ENCODE results near the gene PPP1R12C.
"Not testable (repeated sequence)": the region's sequence is repeated elsewhere in the genome, so short reads cannot be mapped to it uniquely, and the experiment has no call there.

Gene PPP1R12C

DNA sequence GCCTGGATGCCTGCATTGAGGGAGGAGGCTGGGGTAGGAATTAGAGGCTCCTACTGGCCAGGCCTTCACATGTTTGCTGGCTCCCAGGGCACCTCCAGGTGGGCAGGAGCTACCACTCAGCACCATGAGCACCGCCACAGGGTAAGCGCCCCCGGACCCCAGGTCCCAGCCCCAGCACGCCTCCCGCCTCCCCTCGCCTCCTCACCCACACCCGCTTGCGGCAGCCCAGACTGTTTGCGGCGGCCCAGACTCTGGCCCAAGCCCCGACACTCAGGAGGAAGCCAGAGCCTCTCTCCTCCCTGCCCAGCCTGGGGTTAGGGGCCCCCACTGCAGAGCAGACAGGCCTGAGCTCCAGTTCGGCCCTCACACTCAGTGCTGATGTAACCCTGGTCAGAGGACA is 41.1 kb downstream of the PPP1R12C start:
- H3K36me3 ChIP-seq (ENCODE audit: insufficient read depth, low read length), result no peaks in the 10 kb centered on the region
- no peak overlapping the region for H2AFZ ChIP-seq (ENCODE audit: low read depth, low read length)
- no peak overlapping the region for H3K4me3 ChIP-seq (ENCODE audit: low read length)
- peaks cover 5% of the 10 kb centered on the region for H3K9me3 ChIP-seq (ENCODE audit: low read length)
- H3K4me1 ChIP-seq (ENCODE audit: insufficient read depth, low read length), result peaks cover 5% of the 10 kb centered on the region
- H3K27me3 ChIP-seq (ENCODE audit: insufficient read depth, low read length), result peaks cover 51% of the 10 kb centered on the region

DNA sequence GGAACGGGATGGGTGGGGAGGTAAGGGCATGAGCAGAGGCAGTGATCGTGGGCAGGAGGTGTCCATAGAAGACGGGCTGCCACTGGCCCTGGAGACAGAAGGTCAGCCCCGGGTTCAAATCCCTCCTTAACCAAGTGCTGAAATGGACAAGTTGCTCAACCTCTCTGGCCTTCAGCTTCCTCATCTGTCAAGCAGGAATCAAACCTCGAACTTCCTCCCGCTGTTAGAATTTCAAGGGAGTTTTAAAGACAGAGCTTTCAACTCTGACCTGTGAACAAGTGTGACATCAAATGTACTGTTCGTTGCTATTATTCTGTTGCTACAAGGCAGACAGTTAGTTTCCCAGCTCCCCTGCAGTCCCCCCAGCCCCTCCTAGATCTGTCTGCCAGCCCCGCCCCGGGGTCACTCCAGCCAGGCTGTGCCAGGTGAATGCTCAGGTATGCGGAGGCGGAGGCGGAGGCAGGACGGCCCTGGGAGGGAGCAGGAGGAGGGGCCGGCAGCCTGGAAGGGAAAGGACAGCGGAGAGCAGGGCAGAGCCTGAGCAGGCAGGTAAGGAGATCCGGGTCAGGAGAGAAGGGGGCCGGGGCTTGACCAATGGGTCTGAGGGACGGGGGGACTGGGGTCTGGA is 42.0 kb downstream of the PPP1R12C start, which contains the start of gene EPS8L1:
EPS8L1 (plus strand) TSS at position 499 of the 628 bp plus-strand sequence. CDS start 576 bp downstream, outside the sequence.
- Histone ChIP-seq H3K9me3 (ENCODE audit: low read length) (peaks cover 5% of the 10 kb centered on the region), H3K27me3 (ENCODE audit: insufficient read depth, low read length) (peaks cover 51% of the 10 kb centered on the region), H3K4me3 (ENCODE audit: low read length) (no peak within 1 kb of the TSS), H3K4me1 (ENCODE audit: insufficient read depth, low read length) (peaks cover under 1% of the 10 kb centered on the region), H3K36me3 (ENCODE audit: insufficient read depth, low read length) (no peaks in the 10 kb centered on the region), H2AFZ (ENCODE audit: low read depth, low read length) (no peak within 1 kb of the TSS)

DNA sequence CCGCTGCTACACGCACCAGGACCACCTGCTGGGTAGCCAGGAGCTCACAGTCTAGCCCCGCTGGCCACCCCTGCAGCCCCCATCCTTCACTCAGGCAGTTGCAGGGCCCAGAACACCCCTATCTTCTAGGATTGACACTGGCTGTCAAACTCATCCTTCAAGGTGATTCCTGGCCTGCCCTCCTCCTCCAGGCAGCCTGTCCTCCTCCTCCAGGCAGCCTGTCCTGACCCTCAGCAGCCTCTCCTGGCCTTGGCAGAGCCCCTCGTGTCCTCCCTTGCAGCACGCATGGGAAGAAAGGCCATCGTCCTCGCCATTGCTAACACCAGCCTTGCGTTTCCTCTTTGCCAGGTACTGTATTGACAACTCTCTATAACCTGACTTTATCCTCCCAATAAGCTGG is 45.5 kb downstream of the PPP1R12C start:
- peaks cover 5% of the 10 kb centered on the region for H3K9me3 ChIP-seq (ENCODE audit: low read length)
- peaks cover 11% of the 10 kb centered on the region for H3K4me1 ChIP-seq (ENCODE audit: insufficient read depth, low read length)
- no peaks in the 10 kb centered on the region for H3K36me3 ChIP-seq (ENCODE audit: insufficient read depth, low read length)
- H2AFZ ChIP-seq (ENCODE audit: low read depth, low read length), result no peak overlapping the region
- H3K27me3 ChIP-seq (ENCODE audit: insufficient read depth, low read length), result peaks cover 63% of the 10 kb centered on the region
- H3K4me3 ChIP-seq (ENCODE audit: low read length), result no peak overlapping the region

DNA sequence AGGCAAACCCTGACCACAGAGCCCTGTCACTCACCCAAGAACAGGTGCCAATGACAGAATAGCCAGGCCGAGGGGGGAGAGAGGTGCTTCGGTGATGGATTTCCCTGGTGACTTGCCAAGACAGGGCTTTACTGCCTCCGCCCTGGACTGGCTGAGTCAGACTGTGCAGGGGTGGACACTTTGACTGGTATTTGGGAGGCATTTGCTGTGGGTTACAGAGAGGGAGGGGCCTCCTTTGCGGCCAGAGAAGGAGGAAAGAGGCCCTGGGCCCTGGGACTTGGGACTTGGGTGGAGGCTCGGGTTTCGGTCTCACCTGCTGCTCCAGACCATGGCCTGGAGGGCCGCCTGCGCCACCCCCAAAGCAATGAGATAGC is 46.3 kb downstream of the PPP1R12C start:
- no peak overlapping the region for H3K4me3 ChIP-seq (ENCODE audit: low read length)
- no peak overlapping the region for H2AFZ ChIP-seq (ENCODE audit: low read depth, low read length)
- peaks cover 11% of the 10 kb centered on the region for H3K4me1 ChIP-seq (ENCODE audit: insufficient read depth, low read length)
- H3K9me3 ChIP-seq (ENCODE audit: low read length), result peaks cover 5% of the 10 kb centered on the region
- H3K36me3 ChIP-seq (ENCODE audit: insufficient read depth, low read length), result no peaks in the 10 kb centered on the region
- H3K27me3 ChIP-seq (ENCODE audit: insufficient read depth, low read length), result peaks cover 65% of the 10 kb centered on the region

DNA sequence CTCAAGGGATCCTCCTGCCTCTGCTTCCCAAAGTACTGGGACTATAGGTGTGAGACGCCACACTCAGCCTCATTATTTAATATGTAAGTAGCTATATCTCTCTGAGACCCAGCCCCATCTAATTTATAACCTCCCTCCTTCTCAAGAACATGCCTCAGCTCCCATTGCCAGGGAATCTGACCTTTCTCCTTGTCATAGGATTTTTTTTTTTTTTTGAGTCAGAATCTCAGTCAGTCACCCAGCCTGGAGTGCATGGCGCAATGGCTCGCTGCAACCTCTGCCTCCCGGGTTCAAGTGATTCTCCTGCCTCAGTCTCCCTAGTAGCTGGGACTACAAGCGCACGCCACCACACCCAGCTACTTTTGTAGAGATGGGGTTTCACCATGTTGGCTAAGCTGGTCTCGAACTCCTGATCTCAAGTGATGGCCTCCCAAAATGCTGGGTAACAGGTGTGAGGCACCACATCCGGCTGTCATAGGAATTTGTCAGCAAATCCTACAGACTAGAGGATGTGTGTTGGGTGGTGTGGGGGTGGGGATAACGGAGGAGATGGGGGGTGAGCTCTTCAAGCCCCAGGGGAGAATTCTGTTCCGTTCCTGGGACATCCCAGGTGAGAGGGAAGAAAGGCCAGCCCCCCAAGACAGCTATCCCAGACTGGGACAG is 46.8 kb downstream of the PPP1R12C start:
- Histone ChIP-seq H3K36me3 (ENCODE audit: insufficient read depth, low read length) (no peaks in the 10 kb centered on the region), H3K27me3 (ENCODE audit: insufficient read depth, low read length) (peaks cover 64% of the 10 kb centered on the region)

DNA sequence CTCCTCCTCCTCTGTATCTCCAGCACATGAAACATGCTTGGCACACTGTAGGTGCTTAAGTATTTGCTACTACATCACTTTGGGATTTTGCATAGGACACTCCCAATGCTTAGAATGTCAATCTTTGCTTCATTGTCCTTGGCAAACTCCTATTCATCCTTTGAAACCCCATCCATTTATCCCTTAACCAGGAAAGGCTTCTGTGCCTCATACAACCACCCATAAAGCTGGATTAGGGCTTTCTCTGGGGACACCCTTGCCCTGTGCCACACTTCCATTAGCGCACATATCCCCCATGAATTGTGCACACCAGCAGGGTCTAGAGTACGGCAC is 47.6 kb downstream of the PPP1R12C start:
- H3K9me3 ChIP-seq (ENCODE audit: low read length), result peaks cover 5% of the 10 kb centered on the region
- no peak overlapping the region for H2AFZ ChIP-seq (ENCODE audit: low read depth, low read length)
- no peaks in the 10 kb centered on the region for H3K36me3 ChIP-seq (ENCODE audit: insufficient read depth, low read length)
- no peak overlapping the region for H3K4me3 ChIP-seq (ENCODE audit: low read length)
- peaks cover 11% of the 10 kb centered on the region for H3K4me1 ChIP-seq (ENCODE audit: insufficient read depth, low read length)
- H3K27me3 ChIP-seq (ENCODE audit: insufficient read depth, low read length), result peaks cover 57% of the 10 kb centered on the region

More for the DNA sequence above, 46.8 kb downstream of the PPP1R12C start:
- Histone ChIP-seq H3K9me3 (ENCODE audit: low read length) (peaks cover 5% of the 10 kb centered on the region), H2AFZ (ENCODE audit: low read depth, low read length) (no peak overlapping the region), H3K4me1 (ENCODE audit: insufficient read depth, low read length) (peaks cover 11% of the 10 kb centered on the region), H3K4me3 (ENCODE audit: low read length) (no peak overlapping the region)

DNA sequence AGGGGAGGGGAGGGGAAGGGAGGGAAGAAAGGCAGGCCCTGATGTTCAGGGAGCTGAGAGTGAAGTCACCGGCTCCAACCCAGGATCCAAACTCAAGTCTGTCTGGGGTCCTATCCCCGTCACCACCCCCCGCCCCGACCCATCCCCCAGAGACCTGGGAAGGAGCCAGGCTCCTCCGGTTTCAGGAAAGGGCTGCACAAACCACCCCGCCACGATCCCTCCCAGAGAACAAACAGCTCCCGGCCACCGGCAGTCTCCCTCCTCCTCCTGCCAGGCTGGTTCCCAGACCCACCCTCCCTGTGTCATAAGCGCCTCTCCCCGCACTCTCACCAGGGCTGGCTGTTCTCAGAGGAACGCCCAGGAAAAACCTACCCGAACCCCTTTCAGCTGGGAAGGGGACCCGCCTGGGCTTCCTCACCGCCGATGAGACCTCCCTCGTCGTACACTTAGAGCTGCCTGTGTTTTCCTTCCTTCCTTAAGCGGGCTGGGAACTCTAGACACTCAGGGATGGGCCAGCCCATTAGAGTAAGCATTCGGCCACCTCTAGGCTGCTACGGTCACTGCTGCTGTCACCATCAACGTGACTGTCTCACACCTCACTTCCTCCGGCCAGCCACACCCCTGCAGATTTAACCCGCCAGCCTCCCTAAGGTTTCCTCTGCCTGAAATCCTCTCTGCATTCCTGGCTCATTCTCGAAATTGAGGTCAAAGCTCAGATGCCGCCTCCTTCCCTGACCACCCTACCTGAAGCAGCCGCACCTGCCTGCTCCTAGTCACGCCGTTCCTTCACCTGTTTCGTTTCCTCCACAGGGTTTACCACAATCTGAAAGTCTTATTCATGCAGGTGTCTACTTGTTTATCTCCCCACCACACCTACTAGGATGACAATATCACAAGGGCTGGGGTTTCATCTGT is 48.2 kb downstream of the PPP1R12C start:
- Histone ChIP-seq H3K9me3 (ENCODE audit: low read length) (peaks cover 4% of the 10 kb centered on the region), H3K4me1 (ENCODE audit: insufficient read depth, low read length) (peaks cover 11% of the 10 kb centered on the region), H3K36me3 (ENCODE audit: insufficient read depth, low read length) (no peaks in the 10 kb centered on the region), H3K27me3 (ENCODE audit: insufficient read depth, low read length) (peaks cover 57% of the 10 kb centered on the region), H3K4me3 (ENCODE audit: low read length) (peak overlapping the region; percentile 34), H2AFZ (ENCODE audit: low read depth, low read length) (no peak overlapping the region)

DNA sequence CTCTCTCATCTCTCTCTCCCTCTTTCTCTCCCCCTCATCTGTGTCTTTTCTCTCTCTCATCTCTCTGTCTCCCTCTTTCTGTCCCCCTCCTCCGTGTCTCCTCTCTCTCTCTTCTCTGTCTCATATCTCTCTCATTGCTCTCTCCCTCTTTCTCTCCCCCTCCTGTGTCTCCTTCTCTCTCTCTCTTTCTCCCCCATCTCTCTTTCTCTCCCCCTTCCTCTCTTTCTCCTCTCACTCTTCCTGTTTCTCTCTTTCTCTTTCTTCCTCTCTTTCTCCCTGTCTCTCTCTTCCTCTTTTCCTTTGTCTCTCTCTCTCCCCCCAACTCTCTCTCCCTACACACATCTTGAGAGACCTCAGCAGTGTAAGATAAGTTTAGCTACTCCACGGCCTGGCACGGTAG is 49.6 kb downstream of the PPP1R12C start:
- H3K4me3 ChIP-seq (ENCODE audit: low read length), result no peak overlapping the region
- H3K27me3 ChIP-seq (ENCODE audit: insufficient read depth, low read length), result peaks cover 57% of the 10 kb centered on the region
- no peaks in the 10 kb centered on the region for H3K36me3 ChIP-seq (ENCODE audit: insufficient read depth, low read length)
- no peak overlapping the region for H2AFZ ChIP-seq (ENCODE audit: low read depth, low read length)
- peaks cover 3% of the 10 kb centered on the region for H3K9me3 ChIP-seq (ENCODE audit: low read length)
- H3K4me1 ChIP-seq (ENCODE audit: insufficient read depth, low read length), result peaks cover 11% of the 10 kb centered on the region

DNA sequence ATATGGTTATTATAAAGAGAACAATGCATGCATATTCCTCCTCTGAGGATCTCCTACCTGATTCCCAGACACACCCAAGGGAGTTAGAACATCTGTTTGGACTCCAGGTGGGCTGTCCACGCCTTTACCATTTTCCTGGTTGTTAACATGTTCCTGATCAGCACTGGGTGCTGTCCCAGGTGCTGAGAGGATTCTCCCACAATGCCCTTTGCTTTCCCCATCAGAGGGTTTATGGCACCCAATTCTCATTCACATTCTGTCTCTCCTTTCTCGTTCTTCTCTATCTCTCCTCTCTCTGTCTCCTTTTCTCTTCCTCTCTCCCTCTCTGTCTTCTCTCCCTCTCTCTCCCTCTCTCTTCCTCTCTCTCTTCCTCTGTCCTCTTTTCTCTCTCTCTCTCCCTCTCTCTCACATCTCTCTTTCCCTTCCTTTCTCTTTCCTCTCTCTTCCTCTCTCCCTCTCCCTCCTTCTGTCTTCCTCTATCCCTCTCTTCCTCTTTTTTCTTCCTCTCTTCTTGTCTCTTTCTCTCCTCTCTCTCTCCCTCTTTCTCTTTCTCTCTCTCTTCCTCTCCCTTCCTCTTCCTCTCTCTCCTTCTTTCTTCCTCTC is 51.2 kb downstream of the PPP1R12C start:
- H3K27me3 ChIP-seq (ENCODE audit: insufficient read depth, low read length), result peaks cover 47% of the 10 kb centered on the region
- no peaks in the 10 kb centered on the region for H3K36me3 ChIP-seq (ENCODE audit: insufficient read depth, low read length)
- H2AFZ ChIP-seq (ENCODE audit: low read depth, low read length), result no peak overlapping the region
- peaks cover 14% of the 10 kb centered on the region for H3K4me1 ChIP-seq (ENCODE audit: insufficient read depth, low read length)
- no peaks in the 10 kb centered on the region for H3K9me3 ChIP-seq (ENCODE audit: low read length)
- H3K4me3 ChIP-seq (ENCODE audit: low read length), result no peak overlapping the region

DNA sequence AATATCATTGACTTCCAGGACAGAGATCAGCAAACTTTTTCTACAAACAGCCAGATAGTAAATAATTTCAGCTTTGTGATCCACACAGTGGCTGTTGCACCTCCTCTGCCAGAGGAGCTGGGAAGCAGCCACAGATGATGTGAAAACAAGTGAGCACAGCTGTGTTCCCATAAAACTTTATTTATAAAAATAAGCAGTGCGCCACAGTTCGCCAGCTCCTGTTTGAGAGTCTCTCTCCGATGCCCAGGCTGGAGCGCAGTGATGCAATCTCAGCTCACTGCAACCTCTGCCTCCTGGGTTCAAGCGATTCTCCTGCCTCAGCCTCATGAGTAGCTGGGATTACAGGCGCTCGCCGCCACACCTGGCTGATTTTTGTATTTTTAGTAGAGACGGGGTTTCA is 51.9 kb downstream of the PPP1R12C start:
- H3K36me3 ChIP-seq (ENCODE audit: insufficient read depth, low read length); H2AFZ ChIP-seq (ENCODE audit: low read depth, low read length); H3K4me3 ChIP-seq (ENCODE audit: low read length); H3K9me3 ChIP-seq (ENCODE audit: low read length): not testable (repeated sequence)
- H3K4me1 ChIP-seq (ENCODE audit: insufficient read depth, low read length), result peaks cover 14% of the 10 kb centered on the region
- peaks cover 41% of the 10 kb centered on the region for H3K27me3 ChIP-seq (ENCODE audit: insufficient read depth, low read length)

DNA sequence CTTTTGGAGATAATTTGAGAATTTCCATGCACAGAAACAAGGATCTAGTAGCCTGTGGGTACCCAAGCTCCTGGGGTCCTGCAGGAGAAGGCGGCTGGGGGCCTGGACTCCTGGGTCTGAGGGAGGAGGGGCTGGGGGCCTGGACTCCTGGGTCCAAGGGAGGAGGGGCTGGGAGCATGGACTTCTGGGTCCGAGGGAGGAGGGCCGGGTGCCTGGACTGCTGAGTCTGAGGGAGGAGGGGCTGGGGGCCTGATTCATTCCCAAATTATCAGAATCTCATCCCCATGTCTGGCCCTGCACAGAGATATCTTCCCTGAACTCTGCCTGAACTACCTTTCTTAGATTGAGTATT is 54.0 kb downstream of the PPP1R12C start:
- peaks cover 3% of the 10 kb centered on the region for H3K4me1 ChIP-seq (ENCODE audit: insufficient read depth, low read length)
- peak overlapping the region; percentile 35 for H3K4me3 ChIP-seq (ENCODE audit: low read length)
- peaks cover 27% of the 10 kb centered on the region for H3K27me3 ChIP-seq (ENCODE audit: insufficient read depth, low read length)
- H3K36me3 ChIP-seq (ENCODE audit: insufficient read depth, low read length), result peaks cover 5% of the 10 kb centered on the region
- no peaks in the 10 kb centered on the region for H3K9me3 ChIP-seq (ENCODE audit: low read length)
- H2AFZ ChIP-seq (ENCODE audit: low read depth, low read length), result no peak overlapping the region

DNA sequence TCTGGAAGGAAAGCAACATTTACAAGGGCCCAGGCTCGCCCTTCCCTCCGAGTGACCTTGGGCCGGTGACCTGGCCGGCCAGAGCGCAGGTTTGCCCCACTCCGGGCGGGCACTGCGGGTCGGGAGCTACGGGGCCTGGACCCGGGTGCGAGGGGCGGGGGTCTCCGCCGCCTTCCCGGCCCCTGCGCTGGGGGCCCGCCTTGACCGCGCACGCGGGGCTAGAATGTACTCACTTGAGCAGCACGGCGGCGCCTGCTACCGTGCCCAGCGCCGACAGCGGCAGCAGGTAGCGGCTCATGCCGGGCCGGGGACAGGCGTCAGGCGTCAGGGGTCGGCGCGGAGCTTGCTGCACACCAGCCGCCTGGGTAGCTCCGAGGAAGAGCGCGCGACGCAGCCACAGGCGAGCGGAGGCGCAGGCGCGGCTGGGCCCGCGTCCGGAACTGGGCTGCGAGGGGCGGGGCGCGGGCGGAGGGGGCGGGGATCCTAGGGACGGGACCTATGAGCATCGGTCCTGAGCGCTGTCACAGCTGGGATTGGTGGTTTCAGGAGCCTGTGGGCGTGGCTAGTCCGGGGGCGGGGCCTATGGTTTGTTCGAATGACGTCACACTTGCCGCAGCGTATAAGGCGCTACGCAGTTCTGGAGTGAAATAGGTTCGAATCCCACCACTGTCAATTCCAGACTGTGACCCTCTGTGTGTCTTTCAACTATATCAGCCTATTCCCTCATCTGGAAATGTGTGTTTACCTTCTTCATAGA is 54.5 kb downstream of the PPP1R12C start, which contains the start of gene RDH13:
RDH13 (minus strand) TSS at position 414 of the 757 bp plus-strand sequence; CDS start at position 298, 116 bp downstream.
- H3K4me1 ChIP-seq (ENCODE audit: insufficient read depth, low read length), result peaks cover 3% of the 10 kb centered on the region
- H3K27me3 ChIP-seq (ENCODE audit: insufficient read depth, low read length), result peaks cover 23% of the 10 kb centered on the region
- peaks cover 9% of the 10 kb centered on the region for H3K36me3 ChIP-seq (ENCODE audit: insufficient read depth, low read length)
- no peaks in the 10 kb centered on the region for H3K9me3 ChIP-seq (ENCODE audit: low read length)
- H2AFZ ChIP-seq (ENCODE audit: low read depth, low read length), result peak within 1 kb of the TSS; percentile 32
- H3K4me3 ChIP-seq (ENCODE audit: low read length), result peak within 1 kb of the TSS; percentile 59

Data from neuron (in vitro differentiated cells).